Left ventricle myocardium inferior (tissue), 1 donor: ENCODE data around the gene TENM3. TPM values are rescaled to one million over a fixed set of nuclear protein-coding genes. Genes with fewer than 3 reads are reported as not detected.

Experiments used
- DNase-seq: peaks from one replicate; pipeline ENCODE4 v3.0.0-alpha.2; 2020
- H3K27ac ChIP-seq: fragments of 200-600 bp; replicated peaks from 2 replicates; pipeline ENCODE4 v1.8.0; 2021
- H3K27me3 ChIP-seq: fragments of 200-600 bp; 2 replicates; pipeline ENCODE4 v1.8.0; 2021; ENCODE audit warnings: low read depth
- H3K36me3 ChIP-seq: fragments of 200-600 bp; 2 replicates; pipeline ENCODE4 v1.8.0; 2021
- H3K4me1 ChIP-seq: fragments of 200-600 bp; 2 replicates; pipeline ENCODE4 v1.8.0; 2021
- H3K4me3 ChIP-seq: fragments of 200-600 bp; 2 replicates; pipeline ENCODE4 v1.8.0; 2021; ENCODE audit warnings: mild to moderate bottlenecking, moderate library complexity
- H3K9me3 ChIP-seq: fragments of 200-600 bp; replicated peaks from 2 replicates; pipeline ENCODE4 v1.8.0; 2021
- CTCF ChIP-seq: fragments of 200-600 bp; IDR thresholded peaks from 2 replicates; pipeline ENCODE4 v1.8.0; 2021; ENCODE audit warnings: antibody characterized with exemption, mild to moderate bottlenecking, borderline replicate concordance
- intact Hi-C: fragments of 100-400 bp; cut with micrococcal nuclease; formaldehyde crosslinking; loops from one replicate; pipeline ENCODE4 v1.11.0; 2022
- total RNA-seq: library from RNA; stranded (reverse); fragmentation: NEBNext Ultra II Directional; extraction: Animal tissue kit (Norgen Biotek cat#: 25700); gene quantifications from one replicate; pipeline ENCODE4 v1.2.1, GENCODE V29; 2021
- donor health status: DM: no; HTN: yes; CAD: no; lungs with severe emphysema.

Gene TENM3
- total RNA-seq, 1 donor from 2014 or later, result 1.5 TPM

- no peak overlapping the region for H3K4me3 ChIP-seq
- no peak for TF ChIP-seq CTCF
- no peak for DNase-seq
- intact Hi-C loops, result no loop called here
- no peak overlapping the region for H3K27ac ChIP-seq
- H3K4me1 ChIP-seq, result no peaks in the 10 kb centered on the region
- no peaks in the 10 kb centered on the region for H3K36me3 ChIP-seq
- H3K9me3 ChIP-seq, result no peaks in the 10 kb centered on the region
- H3K27me3 ChIP-seq, result peaks cover 19% of the 10 kb centered on the region
These were observed 25.8 kb downstream of the TENM3 start for GRCh38 chr4:182268966-182269365.

DNA sequence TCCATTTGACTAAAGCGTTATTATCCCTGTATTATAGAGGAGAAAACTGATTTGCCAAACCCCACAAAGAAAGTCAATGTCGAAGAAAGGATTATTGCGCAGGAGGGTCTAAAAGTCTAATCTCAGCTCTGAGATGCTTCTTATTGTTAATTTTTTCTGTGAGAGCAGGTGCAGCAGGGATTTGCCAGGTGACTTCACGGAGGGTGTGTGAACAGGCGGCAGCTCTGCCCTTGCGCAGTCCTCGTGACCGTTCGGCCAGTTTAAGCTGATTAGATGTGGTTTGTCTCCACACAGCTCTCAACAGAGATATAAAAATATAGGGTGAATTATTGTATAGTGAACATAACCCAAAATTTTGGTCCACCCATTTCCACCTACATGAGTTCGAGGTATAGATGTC, 28.5 kb downstream of the TENM3 start:
- Histone ChIP-seq H3K27me3 (peaks cover 19% of the 10 kb centered on the region), H3K9me3 (no peaks in the 10 kb centered on the region), H3K4me1 (peaks cover 9% of the 10 kb centered on the region), H3K27ac (no peak overlapping the region), H3K4me3 (no peak overlapping the region), H3K36me3 (no peaks in the 10 kb centered on the region)
- no peak for DNase-seq
- intact Hi-C loops, result no loop called here
- TF ChIP-seq CTCF, result no peak

DNA sequence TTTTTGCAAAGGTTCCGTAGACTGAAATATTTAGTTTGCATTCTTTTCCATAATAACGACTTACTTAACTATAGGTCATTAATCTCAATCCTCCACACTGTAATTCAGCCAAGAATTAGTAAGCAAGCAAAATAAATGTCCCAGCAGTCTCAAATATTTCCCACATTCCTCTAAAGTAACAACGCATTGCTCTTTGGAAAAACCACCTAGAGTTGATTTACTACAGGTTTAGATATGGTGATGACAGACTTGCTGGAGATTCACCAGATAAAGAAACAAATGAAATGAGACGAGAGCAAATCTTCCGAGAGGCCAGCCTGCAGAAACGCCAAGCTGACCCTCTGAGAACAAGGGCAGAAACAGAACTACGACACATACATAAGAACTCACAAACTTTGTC, 28.9 kb downstream of the TENM3 start:
- DNase-seq, result no peak
- Histone ChIP-seq H3K4me1 (peaks cover 10% of the 10 kb centered on the region), H3K9me3 (no peaks in the 10 kb centered on the region), H3K27me3 (peaks cover 19% of the 10 kb centered on the region), H3K4me3 (no peak overlapping the region), H3K27ac (no peak overlapping the region), H3K36me3 (no peaks in the 10 kb centered on the region)
- TF ChIP-seq CTCF, result no peak
- intact Hi-C loops, result no loop called here

GRCh38 chr4:182273191-182273935, 30.2 kb downstream of the TENM3 start:
- H3K9me3 ChIP-seq, result no peaks in the 10 kb centered on the region
- H3K27me3 ChIP-seq, result peaks cover 19% of the 10 kb centered on the region
- DNase-seq, result no peak
- H3K27ac ChIP-seq, result no peak overlapping the region
- H3K36me3 ChIP-seq, result no peaks in the 10 kb centered on the region
- peaks cover 10% of the 10 kb centered on the region for H3K4me1 ChIP-seq
- no peak overlapping the region for H3K4me3 ChIP-seq
- intact Hi-C loops, result no loop called here
- no peak for TF ChIP-seq CTCF

GRCh38 chr4:182276210-182277109, 33.3 kb downstream of the TENM3 start:
- H3K27ac ChIP-seq, result no peak overlapping the region
- peaks cover 10% of the 10 kb centered on the region for H3K4me1 ChIP-seq
- no peaks in the 10 kb centered on the region for H3K27me3 ChIP-seq
- intact Hi-C loops, result no loop called here
- H3K9me3 ChIP-seq, result no peaks in the 10 kb centered on the region
- H3K4me3 ChIP-seq, result no peak overlapping the region
- no peak for TF ChIP-seq CTCF
- no peaks in the 10 kb centered on the region for H3K36me3 ChIP-seq
- DNase-seq, result no peak
